Osteocyte (in vitro differentiated cells): ENCODE measurements around the gene PLEKHH1. TPM values are rescaled to one million over a fixed set of nuclear protein-coding genes. Genes with fewer than 3 reads are reported as not detected.

Experiments
- DNase-seq: peaks from one replicate; pipeline ENCODE4 v3.0.0; 2021; ENCODE audit warnings: mixed read lengths; ENCODE audit not compliant: unreplicated experiment; ENCODE audit errors: extremely low spot score
- H3K27ac Mint-ChIP-seq: one replicate; pipeline ENCODE4 v1.8.0; 2021; ENCODE audit warnings: mild to moderate bottlenecking, mixed read lengths; ENCODE audit not compliant: unreplicated experiment
- H3K27me3 Mint-ChIP-seq: one replicate; pipeline ENCODE4 v1.8.0; 2021; ENCODE audit warnings: mixed read lengths; ENCODE audit not compliant: unreplicated experiment
- H3K36me3 Mint-ChIP-seq: one replicate; pipeline ENCODE4 v1.8.0; 2021; ENCODE audit warnings: mixed read lengths; ENCODE audit not compliant: unreplicated experiment
- H3K4me1 Mint-ChIP-seq: one replicate; pipeline ENCODE4 v1.8.0; 2021; ENCODE audit warnings: mixed read lengths; ENCODE audit not compliant: unreplicated experiment
- H3K4me3 Mint-ChIP-seq: one replicate; pipeline ENCODE4 v1.8.0; 2021; ENCODE audit warnings: mild to moderate bottlenecking, moderate library complexity, mixed read lengths; ENCODE audit not compliant: unreplicated experiment
- H3K9me3 Mint-ChIP-seq: one replicate; pipeline ENCODE4 v1.8.0; 2021; ENCODE audit warnings: mixed read lengths; ENCODE audit not compliant: unreplicated experiment
- total RNA-seq: library from RNA; stranded (reverse); gene quantifications from 2 replicates; pipeline ENCODE4 v1.2.1, GENCODE V29; 2021
- TF ChIP-seq, protein P1 (sequence below): fragments of 200-600 bp; sonication (generic); IDR thresholded peaks from 2 replicates; pipeline ENCODE4 v1.5.0; 2021; ENCODE audit warnings: antibody characterized with exemption, mild to moderate bottlenecking, moderate library complexity

Gene PLEKHH1
- total RNA-seq, 1 donor from 2014 or later: 1.0 TPM

DNA sequence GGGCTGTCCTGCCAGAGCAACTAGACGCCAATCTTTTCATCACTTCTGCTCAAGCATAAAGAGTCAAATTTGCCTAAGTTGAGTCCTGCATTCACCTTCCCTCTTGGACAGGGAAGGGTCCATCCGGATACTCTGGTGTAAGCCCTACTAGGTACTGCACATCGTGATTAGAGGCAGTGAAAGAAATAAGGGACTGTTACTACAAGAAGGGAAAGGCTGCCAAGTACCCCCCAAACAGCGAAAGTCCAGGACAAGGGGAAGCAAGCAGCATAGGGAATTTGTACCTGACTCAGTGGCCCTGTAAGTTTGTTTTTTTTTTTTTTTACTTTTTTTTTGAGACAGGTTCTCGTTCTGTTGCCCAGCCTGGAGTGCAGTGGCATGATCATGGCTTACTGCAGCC, 13.7 kb upstream of the PLEKHH1 start:
- TF ChIP-seq, protein P1, sequence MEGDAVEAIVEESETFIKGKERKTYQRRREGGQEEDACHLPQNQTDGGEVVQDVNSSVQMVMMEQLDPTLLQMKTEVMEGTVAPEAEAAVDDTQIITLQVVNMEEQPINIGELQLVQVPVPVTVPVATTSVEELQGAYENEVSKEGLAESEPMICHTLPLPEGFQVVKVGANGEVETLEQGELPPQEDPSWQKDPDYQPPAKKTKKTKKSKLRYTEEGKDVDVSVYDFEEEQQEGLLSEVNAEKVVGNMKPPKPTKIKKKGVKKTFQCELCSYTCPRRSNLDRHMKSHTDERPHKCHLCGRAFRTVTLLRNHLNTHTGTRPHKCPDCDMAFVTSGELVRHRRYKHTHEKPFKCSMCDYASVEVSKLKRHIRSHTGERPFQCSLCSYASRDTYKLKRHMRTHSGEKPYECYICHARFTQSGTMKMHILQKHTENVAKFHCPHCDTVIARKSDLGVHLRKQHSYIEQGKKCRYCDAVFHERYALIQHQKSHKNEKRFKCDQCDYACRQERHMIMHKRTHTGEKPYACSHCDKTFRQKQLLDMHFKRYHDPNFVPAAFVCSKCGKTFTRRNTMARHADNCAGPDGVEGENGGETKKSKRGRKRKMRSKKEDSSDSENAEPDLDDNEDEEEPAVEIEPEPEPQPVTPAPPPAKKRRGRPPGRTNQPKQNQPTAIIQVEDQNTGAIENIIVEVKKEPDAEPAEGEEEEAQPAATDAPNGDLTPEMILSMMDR: no peak
- DNase-seq: no peak
- H3K4me3 Mint-ChIP-seq: no peak overlapping the region
- H3K36me3 Mint-ChIP-seq: no peaks in the 10 kb centered on the region
- H3K27ac Mint-ChIP-seq: no peak overlapping the region
- H3K27me3 Mint-ChIP-seq: peaks cover 71% of the 10 kb centered on the region
- no peaks in the 10 kb centered on the region for H3K4me1 Mint-ChIP-seq
- no peaks in the 10 kb centered on the region for H3K9me3 Mint-ChIP-seq

DNA sequence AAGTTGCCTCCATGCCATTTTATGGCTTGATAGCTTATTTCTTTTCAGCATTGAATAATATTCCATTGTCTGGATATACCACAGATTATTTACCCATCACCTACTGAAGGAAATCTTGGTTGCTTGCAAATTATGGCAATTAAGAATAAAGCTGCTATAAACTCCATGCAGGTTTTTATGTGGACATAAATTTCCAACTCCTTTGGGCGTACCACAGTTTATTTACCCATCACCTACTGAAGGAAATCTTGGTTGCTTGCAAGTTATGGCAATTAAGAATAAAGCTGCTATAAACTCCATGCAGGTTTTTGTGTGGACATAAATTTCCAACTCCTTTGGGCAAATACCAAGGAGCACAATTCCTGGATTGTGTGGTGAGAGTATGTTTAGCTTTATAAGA, 12.6 kb upstream of the PLEKHH1 start:
- H3K4me1 Mint-ChIP-seq: no peaks in the 10 kb centered on the region
- peaks cover 77% of the 10 kb centered on the region for H3K27me3 Mint-ChIP-seq
- no peaks in the 10 kb centered on the region for H3K36me3 Mint-ChIP-seq
- no peak overlapping the region for H3K27ac Mint-ChIP-seq
- TF ChIP-seq, protein P1: no peak
- no peak for DNase-seq
- no peaks in the 10 kb centered on the region for H3K9me3 Mint-ChIP-seq
- H3K4me3 Mint-ChIP-seq: no peak overlapping the region

DNA sequence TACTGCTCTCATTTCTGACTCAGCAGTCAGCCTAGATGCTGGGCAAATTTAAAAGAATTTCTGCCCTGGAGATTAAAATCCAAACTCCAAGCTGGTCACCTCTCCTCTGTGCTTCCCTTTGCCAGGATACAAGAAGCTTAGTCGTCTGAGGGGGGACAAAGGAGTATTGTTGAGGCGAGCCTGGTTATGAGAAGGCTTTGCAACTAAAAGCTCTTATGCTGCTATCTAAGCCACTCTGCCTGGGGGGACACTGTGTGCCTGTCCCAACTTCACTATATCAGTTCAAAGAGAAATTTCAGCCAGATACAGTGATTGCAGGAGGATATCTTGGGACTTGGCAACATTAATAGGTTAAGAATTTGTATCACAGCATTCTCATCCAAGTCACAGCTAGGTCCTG, 10.8 kb upstream of the PLEKHH1 start:
- Mint-ChIP-seq H3K36me3 (no peaks in the 10 kb centered on the region), H3K4me3 (no peak overlapping the region), H3K27ac (no peak overlapping the region), H3K4me1 (no peaks in the 10 kb centered on the region), H3K27me3 (peaks cover 77% of the 10 kb centered on the region), H3K9me3 (no peaks in the 10 kb centered on the region)
- no peak for DNase-seq
- TF ChIP-seq, protein P1: no peak

DNA sequence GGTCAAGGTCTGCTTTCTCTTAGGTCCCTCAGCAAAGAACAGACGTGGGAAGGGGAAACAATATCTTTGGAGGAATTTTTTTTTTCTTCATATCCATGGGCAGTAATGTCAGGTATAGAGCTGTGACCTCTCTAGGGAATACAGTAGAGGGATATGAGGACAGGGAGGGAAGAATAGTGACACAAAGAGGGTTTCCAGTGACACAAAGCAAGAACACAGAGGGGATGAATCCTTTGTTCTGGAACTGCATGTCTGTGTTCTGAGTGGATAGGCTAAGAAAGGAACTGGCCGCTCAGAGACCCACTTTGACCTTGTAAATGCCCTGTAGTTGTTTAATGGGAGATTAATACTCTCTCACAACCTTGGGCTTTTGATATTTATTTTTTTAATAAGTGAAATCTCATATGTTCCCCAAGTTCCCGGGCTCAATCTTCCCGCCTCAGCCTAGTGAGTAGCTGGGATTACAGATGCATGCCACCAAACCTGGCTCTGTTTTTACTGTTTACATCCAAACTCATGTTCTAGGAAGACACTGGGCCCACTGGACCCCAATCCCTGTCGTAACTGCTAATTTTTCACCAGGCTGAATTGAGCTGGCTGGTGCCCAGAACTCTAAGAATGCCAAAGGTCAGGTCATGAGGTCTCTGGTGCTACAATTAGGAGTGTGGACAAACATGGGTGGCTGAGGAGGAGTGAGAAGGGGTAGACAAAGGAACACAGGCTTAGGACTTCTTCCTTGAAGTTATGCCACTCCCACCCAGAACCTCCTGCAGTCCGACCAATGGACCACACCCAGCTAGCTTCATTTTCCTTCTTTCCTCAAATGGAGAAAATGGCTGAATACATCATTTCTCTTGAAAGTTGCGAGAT, 9.1 kb upstream of the PLEKHH1 start:
- DNase-seq: no peak
- H3K36me3 Mint-ChIP-seq: no peaks in the 10 kb centered on the region
- H3K27ac Mint-ChIP-seq: no peak overlapping the region
- H3K27me3 Mint-ChIP-seq: peaks cover 67% of the 10 kb centered on the region
- H3K4me1 Mint-ChIP-seq: no peaks in the 10 kb centered on the region
- no peaks in the 10 kb centered on the region for H3K9me3 Mint-ChIP-seq
- TF ChIP-seq, protein P1: no peak
- no peak overlapping the region for H3K4me3 Mint-ChIP-seq

DNA sequence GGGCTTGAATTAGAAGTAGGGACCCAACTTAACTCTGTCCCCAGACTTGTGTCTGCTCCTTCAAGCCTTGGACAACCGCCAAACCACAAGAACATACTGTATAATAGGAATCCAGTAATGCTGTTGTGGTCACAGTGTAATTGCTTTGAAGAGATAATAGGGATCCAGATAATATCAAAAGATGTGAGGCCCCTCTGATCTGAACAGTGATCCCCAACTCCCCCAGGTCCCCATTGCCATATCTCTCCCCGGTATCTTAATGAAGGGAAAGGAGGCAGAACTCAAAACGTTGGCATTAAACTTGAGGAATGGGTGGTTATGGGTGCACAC, 8.5 kb upstream of the PLEKHH1 start:
- H3K9me3 Mint-ChIP-seq: no peaks in the 10 kb centered on the region
- no peak overlapping the region for H3K4me3 Mint-ChIP-seq

More for the DNA sequence above, 8.5 kb upstream of the PLEKHH1 start:
- TF ChIP-seq, protein P1: no peak
- Mint-ChIP-seq H3K27ac (no peak overlapping the region), H3K36me3 (no peaks in the 10 kb centered on the region), H3K27me3 (peaks cover 68% of the 10 kb centered on the region), H3K4me1 (no peaks in the 10 kb centered on the region)
- no peak for DNase-seq
